Measurements from ENCODE around the gene EXOC3L2.

EXOC3L2 gene

GRCh38 chr19:45258862-45259261, 13.7 kb upstream of the EXOC3L2 start:
- TF ChIP-seq CTCF (conservative IDR thresholded peaks at IDR 0.05; ENCODE audit: low read depth, low read length), result no peak
- no peak overlapping the region for H3K4me3 ChIP-seq (ENCODE audit: low read depth, low read length)
- DNase-seq (ENCODE audit: low read depth), result no peak

- no peak for TF ChIP-seq CTCF (conservative IDR thresholded peaks at IDR 0.05; ENCODE audit: low read depth, low read length)
- DNase-seq (ENCODE audit: low read depth), result no peak
- H3K4me3 ChIP-seq (ENCODE audit: low read depth, low read length), result no peak overlapping the region
Observed at GRCh38 chr19:45256836-45257235, 11.6 kb upstream of the EXOC3L2 start.

- no peak for DNase-seq (ENCODE audit: low read depth)
- TF ChIP-seq CTCF (conservative IDR thresholded peaks at IDR 0.05; ENCODE audit: low read depth, low read length), result no peak
- H3K4me3 ChIP-seq (ENCODE audit: low read depth, low read length), result no peak overlapping the region
Observed at GRCh38 chr19:45255611-45256157, 10.5 kb upstream of the EXOC3L2 start.

- no peak for DNase-seq (ENCODE audit: low read depth)
- H3K4me3 ChIP-seq (ENCODE audit: low read depth, low read length), result no peak overlapping the region
- TF ChIP-seq CTCF (conservative IDR thresholded peaks at IDR 0.05; ENCODE audit: low read depth, low read length), result peak; percentile 43
Observed at GRCh38 chr19:45254044-45254531, 8.9 kb upstream of the EXOC3L2 start.

GRCh38 chr19:45253396-45254027, 8.3 kb upstream of the EXOC3L2 start:
- TF ChIP-seq CTCF (conservative IDR thresholded peaks at IDR 0.05; ENCODE audit: low read depth, low read length), result no peak
- peak overlapping the region; percentile 12 for H3K4me3 ChIP-seq (ENCODE audit: low read depth, low read length)
- no peak for DNase-seq (ENCODE audit: low read depth)

GRCh38 chr19:45251452-45252354, 6.5 kb upstream of the EXOC3L2 start:
- TF ChIP-seq CTCF (conservative IDR thresholded peaks at IDR 0.05; ENCODE audit: low read depth, low read length), result no peak
- DNase-seq (ENCODE audit: low read depth), result no peak
- peak overlapping the region; percentile 76 for H3K4me3 ChIP-seq (ENCODE audit: low read depth, low read length)
